Heart right ventricle (tissue), 16 donors: ENCODE results near the gene CARD11. TPM values are rescaled to one million over a fixed set of nuclear protein-coding genes. Genes with fewer than 3 reads are reported as not detected.

Source experiments
- ATAC-seq, 8 donors: fragments of 200-7000 bp; cut with Tn5 transposase; one replicate each; pipeline ENCODE4 v1.9.1; 2020; ENCODE audit warnings: mild to moderate bottlenecking in 8 of 8, moderate library complexity in 8 of 8, moderate number of reproducible peaks in 1 of 8
- DNase-seq, 2 donors: peaks; one replicate each; pipeline ENCODE4 v3.0.0-alpha.2; 2020
- H3K27ac ChIP-seq, 10 donors: fragments of 200-600 bp; sonication (generic) in 2 of 10; one replicate each; pipeline versions ENCODE4 v1.5.0 to v1.8.0; 2020 to 2022; ENCODE audit warnings: mild to moderate bottlenecking in 3 of 10
- H3K27me3 ChIP-seq, 7 donors: fragments of 200-600 bp; one replicate each; pipeline ENCODE4 v1.8.0; 2021 to 2022; ENCODE audit warnings: mild to moderate bottlenecking in 2 of 7
- H3K36me3 ChIP-seq, 9 donors: fragments of 200-600 bp; sonication (generic) in 1 of 9; one replicate each; pipeline versions ENCODE4 v1.5.0 to v1.8.0; 2020 to 2022; ENCODE audit warnings: mild to moderate bottlenecking in 2 of 9
- H3K4me1 ChIP-seq, 9 donors: fragments of 200-600 bp; sonication (generic) in 1 of 9; one replicate each; pipeline versions ENCODE4 v1.5.0 to v1.8.0; 2020 to 2022; ENCODE audit warnings: mild to moderate bottlenecking in 4 of 9
- H3K4me3 ChIP-seq, 10 donors: fragments of 200-600 bp; sonication (generic) in 2 of 10; one replicate each; pipeline versions ENCODE4 v1.5.0 to v1.8.0; 2020 to 2022; ENCODE audit warnings: mild to moderate bottlenecking in 7 of 10, moderate library complexity in 2 of 10
- H3K9me3 ChIP-seq, 11 donors: fragments of 200-600 bp in 10 of 11; sonication (generic) in 2 of 11; one replicate each; pipeline versions ENCODE4 v1.5.0 to v1.8.0; 2013 to 2022; ENCODE audit warnings: mild to moderate bottlenecking in 2 of 11, control low read depth in 1 of 11, moderate library complexity in 1 of 11
- CTCF ChIP-seq, 9 donors: fragments of 200-600 bp; sonication (generic) in 2 of 9; IDR thresholded peaks; one replicate each; pipeline versions ENCODE4 v1.5.0 to v1.8.0; 2021 to 2022; ENCODE audit warnings: antibody characterized with exemption in 9 of 9, mild to moderate bottlenecking in 5 of 9, moderate library complexity in 1 of 9
- WGBS, 2 donors: extraction: QIAGEN DNeasy Blood & Tissue Kit; methylation state at CpG; one replicate each; pipeline ENCODE4 v1.1.7; 2013; ENCODE audit warnings: inconsistent platforms in 1 of 2; 5-methylcytosine and 5-hydroxymethylcytosine counted together
- intact Hi-C, 10 donors: fragments of 100-400 bp; cut with DNase I; formaldehyde crosslinking; loops; one replicate each; pipeline versions ENCODE4 v1.11.1 to v1.14.2; 2022
- polyA plus RNA-seq, 2 donors: library from polyadenylated mRNA; stranded (reverse); fragments of 200-250 nt; gene quantifications; one replicate each; pipeline ENCODE4 v1.2.3, GENCODE V29; 2013
- total RNA-seq, 10 donors: library from RNA; stranded (reverse); fragmentation: NEBNext Ultra II Directional in 3 of 10; extraction: Animal tissue kit (Norgen Biotek cat#: 25700) in 3 of 10; gene quantifications; one replicate each; pipeline versions ENCODE4 v1.2.1 to v1.2.4, GENCODE V29; 2021 to 2023
- donor health status: Arrhythmogenic right ventricular cardiomyopathy.
- donor health status: ischemic (EF 13 %, LVEDD 7.1; RV severe dilation, severe dysfunction).
- donor health status: healthy with polysubstance abuse.
- donor health status: DM: no; HTN: yes; CAD: no.
- donor health status: DM: no; HTN: no; CAD: no.
- donor health status: ischemic (EF 25% LVEDD 6.9; RV normal size, moderate dysfunction).
- donor health status: ischemic (EF 25% LVEDD 5.7; RV mildly dilated, moderate dysfunction).
- donor health status: healthy.
- donor health status: DM: yes; HTN: yes; CAD: no.
- donor health status: Ischemic cardiomyopathy.
- donor health status: ischemic (EF 35%, LVEDD 5.7; RV mildly dilated, moderate dysfunction).
- donor health status: nonischemic (EF 11% LVEDD 7.7; RV severe dilation, severe dysfunction).
- donor health status: DM: yes; HTN: yes; CAD: no.
- donor health status: PGD.
- donor health status: ischemic (EF 29% LVEDD 5.4; RV normal size, mild dysfunction).
- donor health status: nonischemic (EF 23%, LVEDD 6.1; RV moderate dilation, normal function).

CARD11 gene
- total and polyA plus RNA-seq, 12 donors, result 0.14 to 1.7 (median 0.30) TPM; not detected in 1

GRCh38 chr7:3080106-3080505, 36.4 kb upstream of the CARD11 start:
- Histone ChIP-seq H3K36me3 (no peaks in the 10 kb centered on the region), H3K4me1 (no peaks in the 10 kb centered on the region), H3K4me3 (no peak overlapping the region), H3K27me3 (peaks cover 0 to 8% (median 0%) of the 10 kb centered on the region in 7 donors), H3K27ac (no peak overlapping the region), H3K9me3 (peaks cover 0 to 32% (median 3%) of the 10 kb centered on the region in 11 donors)
- no peak for TF ChIP-seq CTCF (IDR thresholded peaks at IDR 0.05)
- WGBS, 2 donors, result 69 to 75% methylated on average over 5 of the region's 5 CpGs
- ATAC-seq, result no peak
- DNase-seq, result no peak
- intact Hi-C loops, result no loop called here

GRCh38 chr7:3078514-3078913, 34.8 kb upstream of the CARD11 start:
- DNase-seq (no peak), ATAC-seq (no peak)
- WGBS, 2 donors, result 68 to 75% methylated on average over 7 of the region's 7 CpGs
- no peak overlapping the region for H3K4me3 ChIP-seq
- TF ChIP-seq CTCF (IDR thresholded peaks at IDR 0.05), result no peak
- intact Hi-C loops, result no loop called here
- H3K4me1 ChIP-seq, result no peaks in the 10 kb centered on the region
- no peak overlapping the region for H3K27ac ChIP-seq
- peaks cover 0 to 34% (median 3%) of the 10 kb centered on the region in 11 donors for H3K9me3 ChIP-seq
- H3K27me3 ChIP-seq, result peaks cover 0 to 4% (median 0%) of the 10 kb centered on the region in 7 donors
- no peaks in the 10 kb centered on the region for H3K36me3 ChIP-seq

- intact Hi-C loops, result no loop called here
- Histone ChIP-seq H3K27ac (no peak overlapping the region), H3K4me1 (no peaks in the 10 kb centered on the region), H3K4me3 (no peak overlapping the region), H3K27me3 (peaks cover 0 to 4% (median 0%) of the 10 kb centered on the region in 7 donors), H3K9me3 (peaks cover 0 to 34% (median 3%) of the 10 kb centered on the region in 11 donors), H3K36me3 (no peaks in the 10 kb centered on the region)
- ATAC-seq (no peak), DNase-seq (no peak)
- no peak for TF ChIP-seq CTCF (IDR thresholded peaks at IDR 0.05)
- WGBS, 2 donors, result 84 to 91% methylated on average over 4 of the region's 4 CpGs
Measured at GRCh38 chr7:3076700-3077099, 33.0 kb upstream of the CARD11 start.

GRCh38 chr7:3076163-3076562, 32.5 kb upstream of the CARD11 start:
- intact Hi-C loops, result no loop called here
- DNase-seq, result no peak
- Histone ChIP-seq H3K27me3 (peaks cover 0 to 4% (median 0%) of the 10 kb centered on the region in 7 donors), H3K4me3 (no peak overlapping the region), H3K36me3 (no peaks in the 10 kb centered on the region), H3K4me1 (no peaks in the 10 kb centered on the region), H3K27ac (no peak overlapping the region), H3K9me3 (peaks cover 0 to 35% (median 3%) of the 10 kb centered on the region in 11 donors)
- 78 to 80% methylated on average over 3 of the region's 3 CpGs for WGBS, 2 donors
- no peak for ATAC-seq
- TF ChIP-seq CTCF (IDR thresholded peaks at IDR 0.05), result no peak
